OCI-LY3 (cell line): Measurements from ENCODE around the gene IGFLR1.

ENCODE experiments used
- EZH2phosphoT487 ChIP-seq: fragments of 200-600 bp; shearing (Covaris generic); IDR thresholded peaks from 2 replicates; pipeline ENCODE4 v1.6.1; 2018; ENCODE audit warnings: antibody characterized with exemption, mixed run types, low read depth
- TF ChIP-seq, protein P1 (sequence below): fragments of 200-600, 300-600 bp; sonication (generic); IDR thresholded peaks from 2 replicates; pipeline ENCODE4 v1.5.1; 2014; ENCODE audit warnings: antibody characterized with exemption, low read length, low read depth

- TF ChIP-seq, protein P1, sequence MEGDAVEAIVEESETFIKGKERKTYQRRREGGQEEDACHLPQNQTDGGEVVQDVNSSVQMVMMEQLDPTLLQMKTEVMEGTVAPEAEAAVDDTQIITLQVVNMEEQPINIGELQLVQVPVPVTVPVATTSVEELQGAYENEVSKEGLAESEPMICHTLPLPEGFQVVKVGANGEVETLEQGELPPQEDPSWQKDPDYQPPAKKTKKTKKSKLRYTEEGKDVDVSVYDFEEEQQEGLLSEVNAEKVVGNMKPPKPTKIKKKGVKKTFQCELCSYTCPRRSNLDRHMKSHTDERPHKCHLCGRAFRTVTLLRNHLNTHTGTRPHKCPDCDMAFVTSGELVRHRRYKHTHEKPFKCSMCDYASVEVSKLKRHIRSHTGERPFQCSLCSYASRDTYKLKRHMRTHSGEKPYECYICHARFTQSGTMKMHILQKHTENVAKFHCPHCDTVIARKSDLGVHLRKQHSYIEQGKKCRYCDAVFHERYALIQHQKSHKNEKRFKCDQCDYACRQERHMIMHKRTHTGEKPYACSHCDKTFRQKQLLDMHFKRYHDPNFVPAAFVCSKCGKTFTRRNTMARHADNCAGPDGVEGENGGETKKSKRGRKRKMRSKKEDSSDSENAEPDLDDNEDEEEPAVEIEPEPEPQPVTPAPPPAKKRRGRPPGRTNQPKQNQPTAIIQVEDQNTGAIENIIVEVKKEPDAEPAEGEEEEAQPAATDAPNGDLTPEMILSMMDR, result no peak
- no peak for TF ChIP-seq EZH2phosphoT487
These were observed at the start of gene IGFLR1 for GRCh38 chr19:35742121-35742724.
